HG03520 (cell line): ENCODE results near the gene TARBP1.
"Not testable (repeated sequence)": the region's sequence is repeated elsewhere in the genome, so short reads cannot be mapped to it uniquely, and the experiment has no call there.

Experiments
- ATAC-seq: cut with Tn5 transposase; IDR thresholded peaks from one replicate; pipeline ENCODE4 v1.9.1; 2021; ENCODE audit warnings: mild to moderate bottlenecking, moderate library complexity; ENCODE audit not compliant: unreplicated experiment

The TARBP1 gene

GRCh38 chr1:234437423-234438171 lies 41.4 kb downstream of the TARBP1 start:
- ATAC-seq: no peak

GRCh38 chr1:234435620-234436019 lies 43.4 kb downstream of the TARBP1 start:
- no peak for ATAC-seq

GRCh38 chr1:234434706-234435105 lies 44.3 kb downstream of the TARBP1 start:
- no peak for ATAC-seq

- no peak for ATAC-seq
These were observed 45.3 kb downstream of the TARBP1 start for GRCh38 chr1:234433563-234434285.

GRCh38 chr1:234431255-234431654 lies 47.7 kb downstream of the TARBP1 start:
- no peak for ATAC-seq

GRCh38 chr1:234430691-234431090 lies 48.3 kb downstream of the TARBP1 start:
- ATAC-seq: no peak

- ATAC-seq: no peak
These were observed 49.6 kb downstream of the TARBP1 start for GRCh38 chr1:234429434-234429806.

GRCh38 chr1:234427950-234428646 lies 50.9 kb downstream of the TARBP1 start:
- no peak for ATAC-seq

- no peak for ATAC-seq
These were observed 65.0 kb downstream of the TARBP1 start for GRCh38 chr1:234413990-234414389.

GRCh38 chr1:234413485-234413884 lies 65.5 kb downstream of the TARBP1 start:
- no peak for ATAC-seq

- no peak for ATAC-seq
These were observed 66.1 kb downstream of the TARBP1 start for GRCh38 chr1:234412830-234413229.

- no peak for ATAC-seq
These were observed 69.7 kb downstream of the TARBP1 start for GRCh38 chr1:234409328-234409727.

- ATAC-seq: no peak
These were observed 70.2 kb downstream of the TARBP1 start for GRCh38 chr1:234408757-234409156.

GRCh38 chr1:234406871-234407270 lies 72.1 kb downstream of the TARBP1 start:
- no peak for ATAC-seq

GRCh38 chr1:234405676-234406075 lies 73.3 kb downstream of the TARBP1 start:
- ATAC-seq: no peak

- no peak for ATAC-seq
These were observed 76.0 kb downstream of the TARBP1 start for GRCh38 chr1:234402939-234403338.

- ATAC-seq: no peak
These were observed 77.3 kb downstream of the TARBP1 start for GRCh38 chr1:234401658-234402057.

- ATAC-seq: no peak
These were observed 78.2 kb downstream of the TARBP1 start for GRCh38 chr1:234400773-234401172.

- ATAC-seq: not testable (repeated sequence)
These were observed 79.5 kb downstream of the TARBP1 start for GRCh38 chr1:234399515-234399914.

GRCh38 chr1:234398849-234399381 lies 80.1 kb downstream of the TARBP1 start:
- ATAC-seq: peak; percentile 49

- ATAC-seq: no peak
These were observed 81.2 kb downstream of the TARBP1 start for GRCh38 chr1:234397732-234398131.

- ATAC-seq: no peak
These were observed 82.1 kb downstream of the TARBP1 start for GRCh38 chr1:234396871-234397270.
